Kidney (tissue), 14 donors: ENCODE data around the gene EDNRA. TPM values are rescaled to one million over a fixed set of nuclear protein-coding genes. Genes with fewer than 3 reads are reported as not detected.

Source experiments
- DNase-seq, 5 donors: peaks; one replicate each; pipeline ENCODE4 v3.0.0-alpha.2; 2013 to 2020
- FAIRE-seq: peaks from 2 replicates; lab custom pipeline; 2012; peaks lifted over from hg19 to GRCh38; lab: Jason Lieb, UNC
- H3K27ac ChIP-seq, 2 donors: one replicate each; pipeline ENCODE4 v1.7.0; 2013; ENCODE audit warnings: low read depth in 2 of 2, low read length in 2 of 2, inconsistent platforms in 1 of 2
- H3K27me3 ChIP-seq: one replicate; pipeline ENCODE4 v1.7.1; 2013; ENCODE audit warnings: low read length, inconsistent platforms; ENCODE audit not compliant: control insufficient read depth, insufficient read depth
- H3K36me3 ChIP-seq, 3 donors: one replicate each; pipeline versions ENCODE4 v1.7.0 to v1.7.1; 2013; ENCODE audit warnings: low read length in 3 of 3, control low read depth in 1 of 3, inconsistent platforms in 1 of 3; ENCODE audit not compliant: insufficient read depth in 3 of 3, control insufficient read depth in 2 of 3
- H3K4me1 ChIP-seq, 3 donors: one replicate each; pipeline versions ENCODE4 v1.7.0 to v1.7.1; 2013; ENCODE audit warnings: low read length in 3 of 3, inconsistent platforms in 1 of 3, low read depth in 1 of 3; ENCODE audit not compliant: control insufficient read depth in 2 of 3, insufficient read depth in 2 of 3
- H3K4me3 ChIP-seq, 3 donors: one replicate each; pipeline versions ENCODE4 v1.7.0 to v1.8.1; 2013; ENCODE audit warnings: low read length in 3 of 3, control low read depth in 1 of 3, inconsistent platforms in 1 of 3
- H3K9ac ChIP-seq, 3 donors: one replicate each; pipeline versions ENCODE4 v1.7.0 to v1.7.1; 2013; ENCODE audit warnings: low read length in 3 of 3, control low read depth in 1 of 3, inconsistent platforms in 1 of 3
- H3K9me3 ChIP-seq, 3 donors: one replicate each; pipeline versions ENCODE4 v1.7.0 to v1.7.1; 2013; ENCODE audit warnings: low read length in 3 of 3, control low read depth in 1 of 3, inconsistent platforms in 1 of 3; ENCODE audit not compliant: control insufficient read depth in 2 of 3, insufficient read depth in 1 of 3
- CTCF ChIP-seq: IDR thresholded peaks from 3 replicates; pipeline ENCODE4 v1.5.1; 2012; ENCODE audit warnings: mild to moderate bottlenecking, moderate library complexity, borderline replicate concordance; ENCODE audit not compliant: insufficient read depth; ENCODE audit errors: extremely low read depth
- intact Hi-C: fragments of 100-400 bp; cut with DNase I; formaldehyde crosslinking; loops from one replicate; pipeline ENCODE4 v1.11.1; 2022
- polyA plus RNA-seq: library from polyadenylated mRNA; stranded (reverse); fragments of 350-450 nt; fragmentation: Illumina TruSeq; extraction: RNeasy Lipid Tissue Mini Kit (QIAGEN cat#74804); gene quantifications from one replicate; pipeline ENCODE4 v1.2.3, GENCODE V29; 2014; ENCODE audit warnings: low read depth, low replicate concordance; ENCODE audit not compliant: insufficient read depth
- total RNA-seq: library from RNA; stranded (reverse); fragmentation: NEBNext Ultra II Directional; extraction: Animal tissue kit (Norgen Biotek cat#: 25700); gene quantifications from one replicate; pipeline ENCODE4 v1.2.1, GENCODE V29; 2021
- donor health status: control.
- donor health status: control.
- donor health status: control.
- donor health status: control.
- donor health status: control.
- donor health status: DM: yes; HTN: yes; CAD: no.
- donor health status: Normal renal cell carcinoma (clear cell type).

The EDNRA gene
- total and polyA plus RNA-seq, 2 donors from 2014 or later = 3.2 to 8.1 TPM

GRCh38 chr4:147547314-147548056, 66.6 kb downstream of the EDNRA start:
- DNase-seq (no peak), FAIRE-seq (no peak)
- Histone ChIP-seq H3K27me3 (no peaks in the 10 kb centered on the region), H3K27ac (no peak overlapping the region), H3K36me3 (no peaks in the 10 kb centered on the region), H3K4me1 (no peaks in the 10 kb centered on the region), H3K9me3 (no peaks in the 10 kb centered on the region), H3K9ac (no peak overlapping the region), H3K4me3 (no peak overlapping the region)
- intact Hi-C loops = no loop called here
- TF ChIP-seq CTCF = no peak

- TF ChIP-seq CTCF = no peak
- no peak overlapping the region for H3K4me3 ChIP-seq
- intact Hi-C loops = no loop called here
- H3K9ac ChIP-seq = no peak overlapping the region
- H3K27me3 ChIP-seq = no peaks in the 10 kb centered on the region
- H3K36me3 ChIP-seq = no peaks in the 10 kb centered on the region
- H3K9me3 ChIP-seq = no peaks in the 10 kb centered on the region
- no peaks in the 10 kb centered on the region for H3K4me1 ChIP-seq
- DNase-seq = no peak
- no peak overlapping the region for H3K27ac ChIP-seq
- FAIRE-seq = no peak
Measured at GRCh38 chr4:147548256-147548655, 67.4 kb downstream of the EDNRA start.

- Histone ChIP-seq H3K27me3 (no peaks in the 10 kb centered on the region), H3K4me3 (no peak overlapping the region), H3K4me1 (no peaks in the 10 kb centered on the region), H3K27ac (no peak overlapping the region), H3K9me3 (no peaks in the 10 kb centered on the region), H3K36me3 (no peaks in the 10 kb centered on the region), H3K9ac (no peak overlapping the region)
- DNase-seq (no peak), FAIRE-seq (no peak)
- intact Hi-C loops = no loop called here
- no peak for TF ChIP-seq CTCF
Measured at GRCh38 chr4:147550626-147551246, 69.8 kb downstream of the EDNRA start.
